SK-N-SH (cell line): ENCODE measurements around the gene ZFAND2A.

Experiments
- EP300 ChIP-seq, 2 experiments: IDR thresholded peaks; 2 replicates each; pipeline versions ENCODE4 v1.4.0 to v1.6.1; 2012; ENCODE audit warnings: borderline replicate concordance in 1 of 2, low read depth in 1 of 2, low read length in 1 of 2
- EZH2phosphoT487 ChIP-seq: fragments of 200-600 bp; sonication (generic); IDR thresholded peaks from 2 replicates; pipeline ENCODE4 v1.6.1; 2017; ENCODE audit warnings: low read depth, mixed run types, mild to moderate bottlenecking, antibody characterized with exemption, moderate library complexity, borderline replicate concordance
- GABPA ChIP-seq: IDR thresholded peaks from 2 replicates; pipeline ENCODE4 v1.4.0; 2012; ENCODE audit warnings: low read depth, mild to moderate bottlenecking
- JUND ChIP-seq: IDR thresholded peaks from 2 replicates; pipeline ENCODE4 v1.4.0; 2012
- POLR2AphosphoS5 ChIP-seq: IDR thresholded peaks from 2 replicates; pipeline ENCODE4 v1.6.1; 2012; ENCODE audit warnings: low read depth, low read length
- RAD21 ChIP-seq: IDR thresholded peaks from 2 replicates; pipeline ENCODE4 v1.6.1; 2012; ENCODE audit warnings: mild to moderate bottlenecking, low read length
- RCOR1 ChIP-seq: fragments of 150-350 bp; IDR thresholded peaks from 2 replicates; pipeline ENCODE4 v1.6.1; 2017; ENCODE audit warnings: antibody characterized with exemption, low read length
- RXRA ChIP-seq: IDR thresholded peaks from 2 replicates; pipeline ENCODE4 v1.4.0; 2012; ENCODE audit warnings: low read depth, mild to moderate bottlenecking, borderline replicate concordance
- TCF12 ChIP-seq: IDR thresholded peaks from 2 replicates; pipeline ENCODE4 v1.4.0; 2012
- TEAD4 ChIP-seq: IDR thresholded peaks from 2 replicates; pipeline ENCODE4 v1.4.0; 2012; ENCODE audit warnings: mild to moderate bottlenecking, borderline replicate concordance; ENCODE audit not compliant: insufficient read depth
- USF2 ChIP-seq: fragments of 150-350 bp; IDR thresholded peaks from 2 replicates; pipeline ENCODE4 v1.6.1; 2017; ENCODE audit warnings: antibody characterized with exemption, low read length, low read depth, borderline replicate concordance
- TF ChIP-seq, protein P1 (sequence below): fragments of 200-600 bp; sonication (generic); IDR thresholded peaks from 2 replicates; pipeline ENCODE4 v1.6.1; 2017; ENCODE audit warnings: antibody characterized with exemption, mild to moderate bottlenecking, moderate library complexity

GRCh38 chr7:1114505-1114904 lies 45.5 kb downstream of the ZFAND2A start:
- TF ChIP-seq, protein P1, sequence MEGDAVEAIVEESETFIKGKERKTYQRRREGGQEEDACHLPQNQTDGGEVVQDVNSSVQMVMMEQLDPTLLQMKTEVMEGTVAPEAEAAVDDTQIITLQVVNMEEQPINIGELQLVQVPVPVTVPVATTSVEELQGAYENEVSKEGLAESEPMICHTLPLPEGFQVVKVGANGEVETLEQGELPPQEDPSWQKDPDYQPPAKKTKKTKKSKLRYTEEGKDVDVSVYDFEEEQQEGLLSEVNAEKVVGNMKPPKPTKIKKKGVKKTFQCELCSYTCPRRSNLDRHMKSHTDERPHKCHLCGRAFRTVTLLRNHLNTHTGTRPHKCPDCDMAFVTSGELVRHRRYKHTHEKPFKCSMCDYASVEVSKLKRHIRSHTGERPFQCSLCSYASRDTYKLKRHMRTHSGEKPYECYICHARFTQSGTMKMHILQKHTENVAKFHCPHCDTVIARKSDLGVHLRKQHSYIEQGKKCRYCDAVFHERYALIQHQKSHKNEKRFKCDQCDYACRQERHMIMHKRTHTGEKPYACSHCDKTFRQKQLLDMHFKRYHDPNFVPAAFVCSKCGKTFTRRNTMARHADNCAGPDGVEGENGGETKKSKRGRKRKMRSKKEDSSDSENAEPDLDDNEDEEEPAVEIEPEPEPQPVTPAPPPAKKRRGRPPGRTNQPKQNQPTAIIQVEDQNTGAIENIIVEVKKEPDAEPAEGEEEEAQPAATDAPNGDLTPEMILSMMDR, result no peak
- no peak for TF ChIP-seq TEAD4
- no peak for TF ChIP-seq RXRA
- TF ChIP-seq RAD21, result no peak
- TF ChIP-seq EZH2phosphoT487, result no peak
- TF ChIP-seq EP300 (IDR thresholded peaks at IDR 0.05; ENCODE audit: borderline replicate concordance in 1 of 2, low read depth in 1 of 2, low read length in 1 of 2), result no peak
- TF ChIP-seq USF2, result no peak
- no peak for TF ChIP-seq JUND
- no peak for TF ChIP-seq RCOR1
- TF ChIP-seq GABPA, result no peak
- no peak for TF ChIP-seq POLR2AphosphoS5
- TF ChIP-seq TCF12, result no peak
